HCT116 (cell line): Measurements from ENCODE around the gene RNPEPL1. TPM values are rescaled to one million over a fixed set of nuclear protein-coding genes. Genes with fewer than 3 reads are reported as not detected.

ENCODE experiments used
- ATAC-seq: fragments of 200-7000 bp; cut with Tn5 transposase; 2 replicates; pipeline ENCODE4 v1.9.1; 2020; ENCODE audit warnings: mild to moderate bottlenecking, moderate library complexity
- BruUV-seq: library from RNA; stranded (reverse); fragments of 400-500 nt; replicated peaks from 2 replicates; lab custom pipeline; 2021; lab: Mats Ljungman, UMichigan
- CTCF ChIA-PET: fragments of 300-600 bp; sonication (Branson Sonifier 250); formaldehyde crosslinking; loops from one replicate; lab custom pipeline; 2021; ENCODE audit warnings: antibody characterized with exemption; lab: Charles Lee
- POLR2A ChIA-PET: fragments of 300-600, 350-600 bp; sonication (Branson Sonifier 250); formaldehyde crosslinking; loops from one replicate; lab custom pipeline; 2021; ENCODE audit warnings: antibody characterized with exemption; lab: Charles Lee
- RAD21 ChIA-PET, 2 experiments: fragments of 300-600 bp; sonication (Branson Sonifier 250); formaldehyde crosslinking; loops; one replicate each; lab custom pipeline; 2023; ENCODE audit warnings: low total read pairs in 2 of 2; ENCODE audit not compliant: uncharacterized antibody in 2 of 2, unreplicated experiment in 2 of 2, low non-redundant PET in 1 of 2; lab: Charles Lee
- DNase-seq: peaks from one replicate; pipeline ENCODE4 v3.0.0-alpha.2; 2010; ENCODE audit warnings: low read depth, low spot score
- H2AFZ ChIP-seq: fragments of 200-600 bp; shearing (Covaris generic), sonication (generic); 2 replicates; pipeline ENCODE4 v1.6.1; 2017; ENCODE audit warnings: low read depth, mixed run types, mixed read lengths, antibody characterized with exemption, low read length; ENCODE audit not compliant: poor library complexity, severe bottlenecking
- H3K27ac ChIP-seq: 2 replicates; pipeline ENCODE4 v1.5.1; 2012; ENCODE audit warnings: low read depth, low read length
- H3K27me3 ChIP-seq: fragments of 200-600 bp; sonication (generic); 2 replicates; pipeline ENCODE4 v1.6.1; 2016; ENCODE audit warnings: mixed run types, low read length, mixed read lengths; ENCODE audit not compliant: insufficient read depth
- H3K36me3 ChIP-seq, 2 experiments: fragments of 200-500 bp in 1 of 2; fragments of 200-600 bp in 1 of 2; sonication (Bioruptor generic) in 1 of 2; sonication (generic) in 1 of 2; 2 replicates each; pipeline versions ENCODE4 v1.5.1 to v1.6.1; 2014 to 2016; ENCODE audit warnings: low read length in 2 of 2, inconsistent platforms in 1 of 2, mixed read lengths in 1 of 2, mixed run types in 1 of 2; ENCODE audit not compliant: insufficient read depth in 2 of 2, control insufficient read depth in 1 of 2
- H3K4me1 ChIP-seq, 2 experiments: fragments of 200-600 bp in 1 of 2; sonication (generic) in 1 of 2; 2 replicates each; pipeline versions ENCODE4 v1.5.1 to v1.6.1; 2012 to 2017; ENCODE audit warnings: low read length in 2 of 2, inconsistent platforms in 1 of 2, mild to moderate bottlenecking in 1 of 2, mixed read lengths in 1 of 2, mixed run types in 1 of 2, moderate library complexity in 1 of 2; ENCODE audit not compliant: insufficient read depth in 2 of 2, control insufficient read depth in 1 of 2
- H3K4me2 ChIP-seq: fragments of 200-600 bp; sonication (generic); 2 replicates; pipeline ENCODE4 v1.6.1; 2017; ENCODE audit warnings: mixed run types, low read length, mixed read lengths
- H3K4me3 ChIP-seq, 2 experiments: fragments of 200-600 bp in 1 of 2; sonication (generic) in 1 of 2; replicated peaks in 1 of 2; 2 replicates each; pipeline ENCODE4 v1.5.1; 2011 to 2016; ENCODE audit warnings: low read length in 2 of 2, control low read depth in 1 of 2, low read depth in 1 of 2, mild to moderate bottlenecking in 1 of 2, mixed read lengths in 1 of 2, mixed run types in 1 of 2
- H3K79me2 ChIP-seq: fragments of 200-600 bp; sonication (generic); 2 replicates; pipeline ENCODE4 v1.6.1; 2017; ENCODE audit warnings: mild to moderate bottlenecking, mixed run types, low read length, moderate library complexity, mixed read lengths; ENCODE audit not compliant: insufficient read depth
- H3K9ac ChIP-seq: fragments of 200-600 bp; sonication (generic); 2 replicates; pipeline ENCODE4 v1.6.1; 2016; ENCODE audit warnings: low read length, mixed read lengths
- H3K9me2 ChIP-seq: fragments of 200-600 bp; sonication (generic), shearing (Covaris generic); 2 replicates; pipeline ENCODE4 v1.6.1; 2017; ENCODE audit warnings: mixed run types, mild to moderate bottlenecking, moderate library complexity; ENCODE audit not compliant: insufficient read depth
- H3K9me3 ChIP-seq, 2 experiments: fragments of 200-500 bp in 1 of 2; fragments of 200-600 bp in 1 of 2; sonication (Bioruptor generic) in 1 of 2; sonication (generic) in 1 of 2; 2 replicates each; pipeline ENCODE4 v1.6.1; 2014 to 2017; ENCODE audit warnings: low read length in 2 of 2, mixed read lengths in 2 of 2, inconsistent platforms in 1 of 2, low read depth in 1 of 2, mild to moderate bottlenecking in 1 of 2, mixed run types in 1 of 2, moderate library complexity in 1 of 2; ENCODE audit not compliant: control insufficient read depth in 1 of 2, insufficient read depth in 1 of 2
- H4K20me1 ChIP-seq: fragments of 200-600 bp; sonication (generic), shearing (Covaris generic); 2 replicates; pipeline ENCODE4 v1.6.1; 2017; ENCODE audit warnings: mixed run types, mild to moderate bottlenecking, moderate library complexity; ENCODE audit not compliant: insufficient read depth
- EZH2phosphoT487 ChIP-seq: fragments of 200-600 bp; IDR thresholded peaks from 2 replicates; pipeline ENCODE4 v1.6.1; 2018; ENCODE audit warnings: antibody characterized with exemption, borderline replicate concordance
- POLR2AphosphoS5 ChIP-seq: IDR thresholded peaks from 2 replicates; pipeline ENCODE4 v1.6.1; 2011; ENCODE audit warnings: mild to moderate bottlenecking, low read depth, low read length, moderate library complexity
- RAD21 ChIP-seq: IDR thresholded peaks from 2 replicates; pipeline ENCODE4 v1.6.1; 2012; ENCODE audit warnings: low read depth, mild to moderate bottlenecking
- SP1 ChIP-seq: IDR thresholded peaks from 2 replicates; pipeline ENCODE4 v1.6.1; 2012; ENCODE audit warnings: low read depth
- SRF ChIP-seq: IDR thresholded peaks from 2 replicates; pipeline ENCODE4 v1.6.1; 2012; ENCODE audit warnings: low read depth
- TCF7L2 ChIP-seq: IDR thresholded peaks from 2 replicates; pipeline ENCODE4 v1.7.0; 2011; ENCODE audit warnings: borderline replicate concordance, inconsistent platforms; ENCODE audit not compliant: insufficient read depth, insufficient read length; ENCODE audit errors: extremely low read depth
- ZNF274 ChIP-seq: fragments of 200-500 bp; sonication (Bioruptor generic); IDR thresholded peaks from 2 replicates; pipeline ENCODE4 v1.6.1; 2014; ENCODE audit warnings: mild to moderate bottlenecking, low read depth, low read length, inconsistent platforms
- intact Hi-C: fragments of 100-400 bp; cut with micrococcal nuclease; formaldehyde crosslinking; loops from 2 replicates; pipeline ENCODE4 v1.10.0; 2022
- total RNA-seq: library from RNA; stranded (reverse); gene quantifications from one replicate; pipeline ENCODE4 v1.2.1, GENCODE V29; 2021; ENCODE audit not compliant: unreplicated experiment
- TF ChIP-seq, protein P1 (sequence below): IDR thresholded peaks from 2 replicates; pipeline ENCODE4 v1.6.1; 2012
- TF ChIP-seq, protein P2 (sequence below): IDR thresholded peaks from 2 replicates; pipeline ENCODE4 v1.6.1; 2011; ENCODE audit warnings: mild to moderate bottlenecking, low read length, moderate library complexity; ENCODE audit not compliant: insufficient replicate concordance; ENCODE audit errors: extremely low read depth

The RNPEPL1 gene
- total RNA-seq, 1 experiment from 2014 or later: 49.7 TPM

DNA sequence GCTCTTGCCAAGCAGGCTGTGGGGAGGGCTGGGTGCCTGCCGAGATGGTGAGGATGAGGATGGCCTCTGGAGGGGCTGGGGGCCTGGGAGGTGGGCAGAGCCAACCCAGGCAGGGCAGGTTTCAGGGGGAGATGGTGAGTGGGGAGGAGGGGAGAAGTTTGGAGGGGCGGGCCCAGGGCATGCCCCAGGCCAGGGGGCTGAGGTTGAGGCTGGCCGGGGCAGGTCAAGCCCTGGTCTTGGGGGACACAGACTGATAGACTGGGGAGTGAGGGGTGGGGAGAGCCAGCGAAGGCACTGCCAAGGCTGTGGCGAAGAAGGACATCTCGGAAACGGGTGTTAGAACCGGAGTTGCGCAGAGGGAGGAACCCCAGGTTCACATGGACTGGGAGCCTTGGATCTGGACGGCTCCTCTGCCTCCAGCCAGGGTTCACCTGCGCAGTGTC lies 30.9 kb downstream of the RNPEPL1 start:
- Histone ChIP-seq H3K9me2 (no peaks in the 10 kb centered on the region), H3K4me2 (no peak overlapping the region), H3K36me3 (no peaks in the 10 kb centered on the region; a peak in 1 of 4 replicates), H3K27me3 (no peaks in the 10 kb centered on the region), H3K4me3 (no peak overlapping the region), H3K79me2 (no peaks in the 10 kb centered on the region), H2AFZ (no peak overlapping the region), H3K9ac (no peak overlapping the region), H4K20me1 (no peaks in the 10 kb centered on the region), H3K4me1 (peaks cover 0 to 5% of the 10 kb centered on the region in 2 experiments; a peak in 2 of 4 replicates), H3K9me3 (no peaks in the 10 kb centered on the region), H3K27ac (no peak overlapping the region)
- ATAC-seq: no peak
- ChIA-PET CTCF (no interaction called here), POLR2A (no interaction called here), RAD21 (no interaction called here)
- BruUV-seq: no TSS peak
- no peak for DNase-seq
- TF ChIP-seq, protein P1, sequence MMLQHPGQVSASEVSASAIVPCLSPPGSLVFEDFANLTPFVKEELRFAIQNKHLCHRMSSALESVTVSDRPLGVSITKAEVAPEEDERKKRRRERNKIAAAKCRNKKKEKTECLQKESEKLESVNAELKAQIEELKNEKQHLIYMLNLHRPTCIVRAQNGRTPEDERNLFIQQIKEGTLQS: no peak
- TF ChIP-seq TCF7L2: no peak
- no peak for TF ChIP-seq EZH2phosphoT487
- TF ChIP-seq SRF: no peak
- intact Hi-C loops: no loop called here

DNA sequence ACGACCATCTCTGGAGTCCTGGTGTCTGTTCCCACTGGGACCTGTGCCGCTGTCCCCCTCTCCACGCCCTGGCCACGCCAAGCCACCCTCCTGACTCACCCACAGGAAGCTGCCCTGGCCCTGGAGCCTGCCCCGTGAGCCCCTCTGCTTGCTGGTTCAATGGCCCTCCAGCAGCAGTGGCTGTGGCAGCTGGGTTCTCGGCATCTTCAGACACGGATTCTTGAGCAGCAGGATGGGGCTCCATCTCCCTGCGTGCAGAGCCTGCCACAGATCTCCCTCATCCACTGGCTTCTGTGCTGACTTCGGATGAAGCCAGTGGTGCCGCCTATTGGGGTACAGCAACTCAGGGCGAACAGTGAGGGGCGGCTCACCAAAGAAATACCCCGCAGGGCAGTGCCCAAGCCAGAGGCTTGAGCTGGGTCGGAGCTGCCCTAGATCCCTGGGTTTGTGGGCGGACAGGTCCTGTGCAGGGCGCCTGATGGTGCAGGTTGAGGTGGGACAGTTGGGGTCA lies 32.2 kb downstream of the RNPEPL1 start:
- Histone ChIP-seq H3K4me1 (peaks cover 8 to 19% of the 10 kb centered on the region in 2 experiments; a peak in 3 of 4 replicates), H3K79me2 (no peaks in the 10 kb centered on the region), H3K27me3 (no peaks in the 10 kb centered on the region), H2AFZ (no peak overlapping the region), H3K9ac (no peak overlapping the region), H3K4me2 (no peak overlapping the region), H3K9me3 (no peaks in the 10 kb centered on the region), H3K27ac (no peak overlapping the region)
- ATAC-seq: no peak
- ChIA-PET CTCF (no interaction called here), POLR2A (no interaction called here), RAD21 (no interaction called here)
- intact Hi-C loops: no loop called here
- TF ChIP-seq ZNF274: no peak
- no peak for TF ChIP-seq POLR2AphosphoS5
- TF ChIP-seq SP1: no peak
- no peak for TF ChIP-seq TCF7L2
- TF ChIP-seq, protein P1: no peak
- TF ChIP-seq, protein P2, sequence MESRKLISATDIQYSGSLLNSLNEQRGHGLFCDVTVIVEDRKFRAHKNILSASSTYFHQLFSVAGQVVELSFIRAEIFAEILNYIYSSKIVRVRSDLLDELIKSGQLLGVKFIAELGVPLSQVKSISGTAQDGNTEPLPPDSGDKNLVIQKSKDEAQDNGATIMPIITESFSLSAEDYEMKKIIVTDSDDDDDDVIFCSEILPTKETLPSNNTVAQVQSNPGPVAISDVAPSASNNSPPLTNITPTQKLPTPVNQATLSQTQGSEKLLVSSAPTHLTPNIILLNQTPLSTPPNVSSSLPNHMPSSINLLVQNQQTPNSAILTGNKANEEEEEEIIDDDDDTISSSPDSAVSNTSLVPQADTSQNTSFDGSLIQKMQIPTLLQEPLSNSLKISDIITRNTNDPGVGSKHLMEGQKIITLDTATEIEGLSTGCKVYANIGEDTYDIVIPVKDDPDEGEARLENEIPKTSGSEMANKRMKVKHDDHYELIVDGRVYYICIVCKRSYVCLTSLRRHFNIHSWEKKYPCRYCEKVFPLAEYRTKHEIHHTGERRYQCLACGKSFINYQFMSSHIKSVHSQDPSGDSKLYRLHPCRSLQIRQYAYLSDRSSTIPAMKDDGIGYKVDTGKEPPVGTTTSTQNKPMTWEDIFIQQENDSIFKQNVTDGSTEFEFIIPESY: no peak
- TF ChIP-seq RAD21: no peak
- TF ChIP-seq, all 23 proteins: peak for 0
- Histone ChIP-seq H3K4me3 (no peak overlapping the region), H4K20me1 (no peaks in the 10 kb centered on the region), H3K9me2 (no peaks in the 10 kb centered on the region), H3K36me3 (no peaks in the 10 kb centered on the region; a peak in 1 of 4 replicates)
- DNase-seq: no peak
- no TSS peak for BruUV-seq
